ENCODE measurements around the gene MT1E.

GRCh38 chr16:56649820-56650219 lies 24.2 kb downstream of the MT1E start:
- TF ChIP-seq POLR2A (IDR thresholded peaks at IDR 0.05; ENCODE audit: borderline replicate concordance, extremely low read depth, insufficient read depth, insufficient read length) (no peak), CTCF (IDR thresholded peaks at IDR 0.05 in 2 of 3, conservative IDR thresholded peaks at IDR 0.05 in 1 of 3; ENCODE audit: borderline replicate concordance in 1 of 3, insufficient read depth in 1 of 3, low read depth in 2 of 3, low read length in 2 of 3) (no peak), EZH2phosphoT487 (IDR thresholded peaks at IDR 0.05; ENCODE audit: borderline replicate concordance) (no peak), SIN3A (IDR thresholded peaks at IDR 0.05; ENCODE audit: low read depth) (no peak), ZNF274 (IDR thresholded peaks at IDR 0.05; ENCODE audit: low read depth, low read length) (no peak), ZFX (IDR thresholded peaks at IDR 0.05) (no peak), EZH2 (IDR thresholded peaks at IDR 0.05) (no peak), POLR2AphosphoS5 (IDR thresholded peaks at IDR 0.05; ENCODE audit: low read depth, low read length) (no peak), RAD21 (IDR thresholded peaks at IDR 0.05; ENCODE audit: low read depth) (no peak), CEBPB (IDR thresholded peaks at IDR 0.05; ENCODE audit: low read depth) (no peak)
- TF ChIP-seq, protein P1, sequence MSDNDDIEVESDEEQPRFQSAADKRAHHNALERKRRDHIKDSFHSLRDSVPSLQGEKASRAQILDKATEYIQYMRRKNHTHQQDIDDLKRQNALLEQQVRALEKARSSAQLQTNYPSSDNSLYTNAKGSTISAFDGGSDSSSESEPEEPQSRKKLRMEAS (IDR thresholded peaks at IDR 0.05): no peak
